WTC11 (cell line): ENCODE measurements around the gene FEN1. TPM values are rescaled to one million over a fixed set of nuclear protein-coding genes. Genes with fewer than 3 reads are reported as not detected.

ENCODE experiments used
- ARID4B ChIP-seq: sonication (generic); formaldehyde crosslinking; IDR thresholded peaks from 2 replicates; pipeline ENCODE4 v1.8.0; 2023; ENCODE audit warnings: missing genetic modification reagents, mild to moderate bottlenecking, borderline replicate concordance
- ATF6 ChIP-seq: sonication (generic); formaldehyde crosslinking; IDR thresholded peaks from 2 replicates; pipeline ENCODE4 v1.8.1; 2023; ENCODE audit warnings: mild to moderate bottlenecking, missing genetic modification reagents
- ELF4 ChIP-seq: sonication (generic); formaldehyde crosslinking; IDR thresholded peaks from 2 replicates; pipeline ENCODE4 v1.8.1; 2022; ENCODE audit warnings: low read depth, mild to moderate bottlenecking, moderate library complexity, missing genetic modification reagents
- ETV6 ChIP-seq: sonication (generic); formaldehyde crosslinking; IDR thresholded peaks from 2 replicates; pipeline ENCODE4 v1.8.1; 2022; ENCODE audit warnings: mild to moderate bottlenecking, missing genetic modification reagents
- FOXK1 ChIP-seq: sonication (generic); formaldehyde crosslinking; IDR thresholded peaks from 2 replicates; pipeline ENCODE4 v1.8.0; 2022; ENCODE audit warnings: mild to moderate bottlenecking, moderate library complexity, missing genetic modification reagents
- JUN ChIP-seq: sonication (generic); formaldehyde crosslinking; IDR thresholded peaks from 2 replicates; pipeline ENCODE4 v1.8.0; 2023; ENCODE audit warnings: mild to moderate bottlenecking, missing genetic modification reagents
- MAX ChIP-seq: sonication (generic); formaldehyde crosslinking; IDR thresholded peaks from 2 replicates; pipeline ENCODE4 v1.8.0; 2022; ENCODE audit warnings: mild to moderate bottlenecking, missing genetic modification reagents
- MXD4 ChIP-seq: fragments of 250-450 bp; sonication (Bioruptor Pico); IDR thresholded peaks from 2 replicates; pipeline ENCODE4 v1.8.0; 2021; ENCODE audit warnings: mild to moderate bottlenecking, moderate library complexity, borderline replicate concordance
- NFATC4 ChIP-seq: fragments of 250-450 bp; sonication (Bioruptor Pico); IDR thresholded peaks from 2 replicates; pipeline ENCODE4 v1.9.0; 2021; ENCODE audit warnings: mild to moderate bottlenecking
- NFE2L1 ChIP-seq: sonication (generic); formaldehyde crosslinking; IDR thresholded peaks from 2 replicates; pipeline ENCODE4 v1.8.1; 2023; ENCODE audit warnings: missing genetic modification reagents
- NFYB ChIP-seq: sonication (generic); formaldehyde crosslinking; conservative IDR thresholded peaks from 2 replicates; pipeline ENCODE4 v1.8.0; 2022; ENCODE audit warnings: low read depth, missing genetic modification reagents
- RELA ChIP-seq: sonication (generic); formaldehyde crosslinking; IDR thresholded peaks from 2 replicates; pipeline ENCODE4 v1.8.1; 2022; ENCODE audit warnings: missing genetic modification reagents, mild to moderate bottlenecking, borderline replicate concordance
- SMAD4 ChIP-seq: sonication (generic); formaldehyde crosslinking; IDR thresholded peaks from 2 replicates; pipeline ENCODE4 v1.8.0; 2022; ENCODE audit warnings: mild to moderate bottlenecking, missing genetic modification reagents
- TCF7 ChIP-seq: sonication (generic); formaldehyde crosslinking; IDR thresholded peaks from 2 replicates; pipeline ENCODE4 v1.8.0; 2022; ENCODE audit warnings: mild to moderate bottlenecking, low read depth, missing genetic modification reagents, moderate library complexity
- TP53 ChIP-seq: sonication (generic); formaldehyde crosslinking; IDR thresholded peaks from 2 replicates; pipeline ENCODE4 v1.8.1; 2023; ENCODE audit warnings: mild to moderate bottlenecking, missing genetic modification reagents
- ZBTB21 ChIP-seq: sonication (generic); formaldehyde crosslinking; IDR thresholded peaks from 2 replicates; pipeline ENCODE4 v1.8.1; 2023; ENCODE audit warnings: mild to moderate bottlenecking, missing genetic modification reagents, borderline replicate concordance
- total RNA-seq: library from RNA; stranded (reverse); gene quantifications from 3 replicates; pipeline ENCODE4 v1.2.3, GENCODE V29; 2021
- TF ChIP-seq, protein P1 (sequence below): fragments of 250-450 bp; sonication (Bioruptor Pico); IDR thresholded peaks from 2 replicates; pipeline ENCODE4 v2.1.2; 2022; ENCODE audit warnings: mild to moderate bottlenecking, moderate library complexity
- TF ChIP-seq, protein P2 (sequence below): sonication (generic); formaldehyde crosslinking; IDR thresholded peaks from 2 replicates; pipeline ENCODE4 v1.8.1; 2022; ENCODE audit warnings: low read depth, missing genetic modification reagents, borderline replicate concordance
- TF ChIP-seq, protein P3 (sequence below): sonication (generic); formaldehyde crosslinking; IDR thresholded peaks from 2 replicates; pipeline ENCODE4 v1.8.0; 2022; ENCODE audit warnings: mild to moderate bottlenecking, missing genetic modification reagents
- TF ChIP-seq, protein P4 (sequence below): sonication (generic); formaldehyde crosslinking; conservative IDR thresholded peaks from 2 replicates; pipeline ENCODE4 v1.8.1; 2023; ENCODE audit warnings: mild to moderate bottlenecking, low read depth, missing genetic modification reagents, moderate library complexity
- TF ChIP-seq, protein P5 (sequence below): sonication (generic); formaldehyde crosslinking; IDR thresholded peaks from 2 replicates; pipeline ENCODE4 v1.8.1; 2022; ENCODE audit warnings: missing genetic modification reagents, borderline replicate concordance

The FEN1 gene
- total RNA-seq, 1 experiment from 2014 or later = 96.3 TPM

DNA sequence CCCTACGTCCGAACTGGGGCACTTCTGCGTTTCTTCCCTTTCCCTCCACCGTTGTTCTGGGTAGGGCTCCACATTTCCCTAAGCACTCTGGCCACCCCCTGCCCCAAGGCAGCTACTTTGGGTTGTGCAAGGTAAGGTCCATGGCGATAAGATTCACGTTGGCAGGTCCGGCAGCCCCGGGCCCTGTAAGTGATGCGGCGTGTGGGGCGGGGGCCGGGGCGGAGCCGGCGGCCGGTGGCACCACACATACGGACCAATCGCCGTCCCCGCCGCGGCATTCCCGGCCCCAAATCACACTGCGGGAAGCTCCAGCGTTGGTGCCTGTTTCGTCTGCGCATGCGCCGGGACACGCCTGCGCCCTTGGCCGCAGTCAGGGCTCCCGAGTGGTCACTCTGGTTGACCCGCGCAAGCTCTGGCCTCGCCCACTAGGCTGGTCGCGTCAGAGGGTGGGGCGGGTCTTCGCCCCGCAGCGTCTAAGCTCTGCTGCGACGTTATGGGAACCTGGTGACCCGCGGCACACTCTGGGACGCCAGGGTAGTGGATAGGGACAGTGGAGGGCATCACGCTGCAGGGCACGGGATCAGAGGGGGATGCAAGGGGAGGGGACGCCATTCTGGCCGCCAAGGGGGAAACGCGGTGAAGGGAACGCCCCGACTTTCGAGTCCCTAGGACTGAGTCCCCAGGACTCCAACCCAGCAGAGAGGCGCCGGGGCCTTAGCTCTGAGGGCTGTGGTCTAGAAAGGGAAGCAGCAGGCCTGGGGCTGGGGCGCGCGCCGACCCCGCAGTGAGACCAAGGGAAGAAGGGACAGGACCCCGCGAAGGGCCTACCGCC lies 22.5 kb downstream of the FEN1 start (continued):
- 0 out of 2 replicates have a peak, but pooled peaks have one; percentile 36 for TF ChIP-seq JUN
- no peak for TF ChIP-seq MXD4
- TF ChIP-seq, protein P1, sequence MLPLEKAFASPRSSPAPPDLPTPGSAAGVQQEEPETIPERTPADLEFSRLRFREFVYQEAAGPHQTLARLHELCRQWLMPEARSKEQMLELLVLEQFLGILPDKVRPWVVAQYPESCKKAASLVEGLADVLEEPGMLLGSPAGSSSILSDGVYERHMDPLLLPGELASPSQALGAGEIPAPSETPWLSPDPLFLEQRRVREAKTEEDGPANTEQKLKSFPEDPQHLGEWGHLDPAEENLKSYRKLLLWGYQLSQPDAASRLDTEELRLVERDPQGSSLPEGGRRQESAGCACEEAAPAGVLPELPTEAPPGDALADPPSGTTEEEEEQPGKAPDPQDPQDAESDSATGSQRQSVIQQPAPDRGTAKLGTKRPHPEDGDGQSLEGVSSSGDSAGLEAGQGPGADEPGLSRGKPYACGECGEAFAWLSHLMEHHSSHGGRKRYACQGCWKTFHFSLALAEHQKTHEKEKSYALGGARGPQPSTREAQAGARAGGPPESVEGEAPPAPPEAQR (CRISPR knock-in tag) = no peak
- no peak for TF ChIP-seq SMAD4 (CRISPR knock-in tag)
- TF ChIP-seq, protein P2, sequence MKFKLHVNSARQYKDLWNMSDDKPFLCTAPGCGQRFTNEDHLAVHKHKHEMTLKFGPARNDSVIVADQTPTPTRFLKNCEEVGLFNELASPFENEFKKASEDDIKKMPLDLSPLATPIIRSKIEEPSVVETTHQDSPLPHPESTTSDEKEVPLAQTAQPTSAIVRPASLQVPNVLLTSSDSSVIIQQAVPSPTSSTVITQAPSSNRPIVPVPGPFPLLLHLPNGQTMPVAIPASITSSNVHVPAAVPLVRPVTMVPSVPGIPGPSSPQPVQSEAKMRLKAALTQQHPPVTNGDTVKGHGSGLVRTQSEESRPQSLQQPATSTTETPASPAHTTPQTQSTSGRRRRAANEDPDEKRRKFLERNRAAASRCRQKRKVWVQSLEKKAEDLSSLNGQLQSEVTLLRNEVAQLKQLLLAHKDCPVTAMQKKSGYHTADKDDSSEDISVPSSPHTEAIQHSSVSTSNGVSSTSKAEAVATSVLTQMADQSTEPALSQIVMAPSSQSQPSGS = no peak
- peak; percentile 86 for TF ChIP-seq ETV6 (CRISPR knock-in tag)
- peak; percentile 31; the same call in 1 of the 2 replicates for TF ChIP-seq NFYB (CRISPR knock-in tag)
- TF ChIP-seq ZBTB21 (CRISPR knock-in tag) = peak; percentile 71; the same call in 1 of the 2 replicates
- TF ChIP-seq, protein P3, sequence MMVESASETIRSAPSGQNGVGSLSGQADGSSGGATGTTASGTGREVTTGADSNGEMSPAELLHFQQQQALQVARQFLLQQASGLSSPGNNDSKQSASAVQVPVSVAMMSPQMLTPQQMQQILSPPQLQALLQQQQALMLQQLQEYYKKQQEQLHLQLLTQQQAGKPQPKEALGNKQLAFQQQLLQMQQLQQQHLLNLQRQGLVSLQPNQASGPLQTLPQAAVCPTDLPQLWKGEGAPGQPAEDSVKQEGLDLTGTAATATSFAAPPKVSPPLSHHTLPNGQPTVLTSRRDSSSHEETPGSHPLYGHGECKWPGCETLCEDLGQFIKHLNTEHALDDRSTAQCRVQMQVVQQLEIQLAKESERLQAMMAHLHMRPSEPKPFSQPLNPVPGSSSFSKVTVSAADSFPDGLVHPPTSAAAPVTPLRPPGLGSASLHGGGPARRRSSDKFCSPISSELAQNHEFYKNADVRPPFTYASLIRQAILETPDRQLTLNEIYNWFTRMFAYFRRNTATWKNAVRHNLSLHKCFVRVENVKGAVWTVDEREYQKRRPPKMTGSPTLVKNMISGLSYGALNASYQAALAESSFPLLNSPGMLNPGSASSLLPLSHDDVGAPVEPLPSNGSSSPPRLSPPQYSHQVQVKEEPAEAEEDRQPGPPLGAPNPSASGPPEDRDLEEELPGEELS = peak; percentile 81; the same call in 1 of the 2 replicates
- TF ChIP-seq, protein P4, sequence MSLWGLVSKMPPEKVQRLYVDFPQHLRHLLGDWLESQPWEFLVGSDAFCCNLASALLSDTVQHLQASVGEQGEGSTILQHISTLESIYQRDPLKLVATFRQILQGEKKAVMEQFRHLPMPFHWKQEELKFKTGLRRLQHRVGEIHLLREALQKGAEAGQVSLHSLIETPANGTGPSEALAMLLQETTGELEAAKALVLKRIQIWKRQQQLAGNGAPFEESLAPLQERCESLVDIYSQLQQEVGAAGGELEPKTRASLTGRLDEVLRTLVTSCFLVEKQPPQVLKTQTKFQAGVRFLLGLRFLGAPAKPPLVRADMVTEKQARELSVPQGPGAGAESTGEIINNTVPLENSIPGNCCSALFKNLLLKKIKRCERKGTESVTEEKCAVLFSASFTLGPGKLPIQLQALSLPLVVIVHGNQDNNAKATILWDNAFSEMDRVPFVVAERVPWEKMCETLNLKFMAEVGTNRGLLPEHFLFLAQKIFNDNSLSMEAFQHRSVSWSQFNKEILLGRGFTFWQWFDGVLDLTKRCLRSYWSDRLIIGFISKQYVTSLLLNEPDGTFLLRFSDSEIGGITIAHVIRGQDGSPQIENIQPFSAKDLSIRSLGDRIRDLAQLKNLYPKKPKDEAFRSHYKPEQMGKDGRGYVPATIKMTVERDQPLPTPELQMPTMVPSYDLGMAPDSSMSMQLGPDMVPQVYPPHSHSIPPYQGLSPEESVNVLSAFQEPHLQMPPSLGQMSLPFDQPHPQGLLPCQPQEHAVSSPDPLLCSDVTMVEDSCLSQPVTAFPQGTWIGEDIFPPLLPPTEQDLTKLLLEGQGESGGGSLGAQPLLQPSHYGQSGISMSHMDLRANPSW (CRISPR knock-in tag) = no peak
- TF ChIP-seq NFE2L1 = no peak; the same call in 1 of the 2 replicates
- TF ChIP-seq ATF6 = no peak
- no peak for TF ChIP-seq ELF4
- TF ChIP-seq MAX (CRISPR knock-in tag) = peak; percentile 78
- TF ChIP-seq RELA (CRISPR knock-in tag) = 0 out of 2 replicates have a peak, but pooled peaks have one; percentile 42
- TF ChIP-seq, protein P5, sequence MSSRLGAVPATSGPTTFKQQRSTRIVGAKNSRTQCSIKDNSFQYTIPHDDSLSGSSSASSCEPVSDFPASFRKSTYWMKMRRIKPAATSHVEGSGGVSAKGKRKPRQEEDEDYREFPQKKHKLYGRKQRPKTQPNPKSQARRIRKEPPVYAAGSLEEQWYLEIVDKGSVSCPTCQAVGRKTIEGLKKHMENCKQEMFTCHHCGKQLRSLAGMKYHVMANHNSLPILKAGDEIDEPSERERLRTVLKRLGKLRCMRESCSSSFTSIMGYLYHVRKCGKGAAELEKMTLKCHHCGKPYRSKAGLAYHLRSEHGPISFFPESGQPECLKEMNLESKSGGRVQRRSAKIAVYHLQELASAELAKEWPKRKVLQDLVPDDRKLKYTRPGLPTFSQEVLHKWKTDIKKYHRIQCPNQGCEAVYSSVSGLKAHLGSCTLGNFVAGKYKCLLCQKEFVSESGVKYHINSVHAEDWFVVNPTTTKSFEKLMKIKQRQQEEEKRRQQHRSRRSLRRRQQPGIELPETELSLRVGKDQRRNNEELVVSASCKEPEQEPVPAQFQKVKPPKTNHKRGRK (CRISPR knock-in tag) = no peak
- 0 out of 2 replicates have a peak, but pooled peaks have one; percentile 60 for TF ChIP-seq TP53 (CRISPR knock-in tag)
- no peak; the same call in 1 of the 2 replicates for TF ChIP-seq TCF7 (CRISPR knock-in tag)
- 0 out of 2 replicates have a peak, but pooled peaks have one; percentile 50 for TF ChIP-seq ARID4B
- peak; percentile 64; the same call in 1 of the 2 replicates for TF ChIP-seq FOXK1 (CRISPR knock-in tag)
- TF ChIP-seq NFATC4 (CRISPR knock-in tag) = no peak
